Frontal cortex (tissue), 4 donors: Measurements from ENCODE around the gene N4BP2. TPM values are rescaled to one million over a fixed set of nuclear protein-coding genes. Genes with fewer than 3 reads are reported as not detected.

Source experiments
- DNase-seq, 2 donors: peaks; one replicate each; pipeline ENCODE4 v3.0.0; 2012; ENCODE audit warnings: low spot score in 2 of 2
- FAIRE-seq: peaks from 2 replicates; lab custom pipeline; 2012; peaks lifted over from hg19 to GRCh38; lab: Jason Lieb, UNC
- small RNA-seq: library from RNA; depleted of rRNA; stranded (forward); fragments of <200 nt; gene quantifications from one replicate; pipeline ENCODE3, GENCODE V24; 2014
- total RNA-seq: library from RNA; depleted of rRNA; stranded (reverse); fragments of >200 nt; gene quantifications from one replicate; pipeline ENCODE4 v1.2.3, GENCODE V29; 2014
- donor health status: control.
- donor health status: control.
- donor health status: control.

N4BP2 gene
- total RNA-seq, 1 donor from 2014 or later = 77.5 TPM

GRCh38 chr4:40200875-40201801 is 144.5 kb downstream of the N4BP2 start:
- no peak for DNase-seq
- no peak for FAIRE-seq

- no peak for DNase-seq
- FAIRE-seq = no peak
Observed at GRCh38 chr4:40201898-40202297, 145.2 kb downstream of the N4BP2 start.

GRCh38 chr4:40202474-40202873 is 145.8 kb downstream of the N4BP2 start:
- DNase-seq (no peak), FAIRE-seq (no peak)

GRCh38 chr4:40204507-40205258 is 148.0 kb downstream of the N4BP2 start:
- FAIRE-seq (no peak), DNase-seq (no peak)

GRCh38 chr4:40205259-40206198 is 148.9 kb downstream of the N4BP2 start:
- FAIRE-seq (no peak), DNase-seq (no peak)

GRCh38 chr4:40206426-40206825 is 149.8 kb downstream of the N4BP2 start:
- FAIRE-seq = no peak
- DNase-seq = no peak

Small RNA genes lying within 50 kb of the gene (small RNA-seq; reads per million reads assigned to genes)
- gene AC095057.1 (not detected), gene RF00432 (not detected), gene RNU6-1112P (not detected)

Other genes with a start within 250 kb of the N4BP2 start
- gene PDS5A, start 78.9 kb upstream of the N4BP2 start, total RNA-seq = 70.9 TPM
- gene RHOH, start 140.2 kb downstream of the N4BP2 start, total RNA-seq = 0.41 TPM